ENCODE data around the gene FOLH1. TPM values are rescaled to one million over a fixed set of nuclear protein-coding genes. Genes with fewer than 3 reads are reported as not detected.
"Not testable (repeated sequence)": the region's sequence is repeated elsewhere in the genome, so short reads cannot be mapped to it uniquely, and the experiment has no call there.

The FOLH1 gene
- total RNA-seq, result 17.9 TPM

GRCh38 chr11:49208006-49208721 lies at the start of gene FOLH1:
Gene FOLH1 (minus strand): TSS chr11:49208602. CDS start chr11:49208409, 193 bp downstream.
- DNase-seq (ENCODE audit: low spot score) (peak; percentile 72), ATAC-seq (peak; percentile 84)

DNA sequence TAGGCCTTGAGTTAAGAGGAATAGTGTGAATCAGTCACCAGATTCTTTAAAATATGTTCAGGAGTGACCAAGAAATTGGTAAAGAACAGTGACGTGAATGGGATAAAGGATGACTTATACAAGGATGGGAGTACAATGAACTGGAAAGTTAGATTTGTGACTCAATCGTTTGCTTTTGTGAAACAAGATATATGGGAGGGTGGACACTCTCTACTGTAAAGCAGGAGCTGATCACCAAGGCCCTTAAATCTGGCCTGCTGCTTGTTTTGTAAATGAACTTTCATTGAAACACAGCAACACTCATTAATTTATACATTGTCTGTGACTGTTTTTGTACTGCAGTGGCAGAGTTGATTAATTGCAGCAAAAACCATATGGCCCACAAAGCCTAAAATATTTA lies 46.7 kb upstream of the FOLH1 start:
- not testable (repeated sequence) for DNase-seq (ENCODE audit: low spot score); ATAC-seq

GRCh38 chr11:49251212-49251611 lies 42.8 kb upstream of the FOLH1 start:
- not testable (repeated sequence) for ATAC-seq; DNase-seq (ENCODE audit: low spot score)

GRCh38 chr11:49250398-49251115 lies 42.2 kb upstream of the FOLH1 start:
- not testable (repeated sequence) for ATAC-seq; DNase-seq (ENCODE audit: low spot score)

DNA sequence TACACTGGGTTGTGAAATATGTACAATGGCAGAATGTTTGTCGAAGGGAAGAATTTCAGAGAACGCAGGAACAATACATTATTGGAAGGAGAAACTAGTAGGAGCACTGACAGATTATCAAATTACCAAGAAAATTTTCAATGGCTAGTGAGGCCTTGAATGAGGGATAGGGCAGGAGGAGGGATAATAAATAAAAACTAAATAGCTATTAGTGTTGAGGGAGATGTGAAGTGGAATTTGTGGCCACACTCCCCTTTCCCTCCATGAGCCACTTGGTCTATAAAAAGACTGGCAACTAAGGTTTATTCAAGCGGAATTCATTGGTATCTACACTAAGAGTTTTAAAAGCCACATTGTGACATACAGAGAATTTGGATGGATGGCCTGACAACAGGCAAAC lies 41.0 kb upstream of the FOLH1 start:
- not testable (repeated sequence) for DNase-seq (ENCODE audit: low spot score); ATAC-seq

- not testable (repeated sequence) for DNase-seq (ENCODE audit: low spot score)
- peak; percentile 41 for ATAC-seq
These were observed 25.3 kb upstream of the FOLH1 start for GRCh38 chr11:49233685-49234084.

GRCh38 chr11:49233019-49233418 lies 24.6 kb upstream of the FOLH1 start:
- not testable (repeated sequence) for DNase-seq (ENCODE audit: low spot score); ATAC-seq

- ATAC-seq, result peak; percentile 30
- DNase-seq (ENCODE audit: low spot score), result not testable (repeated sequence)
These were observed 23.3 kb upstream of the FOLH1 start for GRCh38 chr11:49231725-49232124.

- DNase-seq (ENCODE audit: low spot score), result not testable (repeated sequence)
- peak; percentile 37 for ATAC-seq
These were observed 22.1 kb upstream of the FOLH1 start for GRCh38 chr11:49230534-49230933.

GRCh38 chr11:49230001-49230400 lies 21.6 kb upstream of the FOLH1 start:
- not testable (repeated sequence) for DNase-seq (ENCODE audit: low spot score); ATAC-seq

DNA sequence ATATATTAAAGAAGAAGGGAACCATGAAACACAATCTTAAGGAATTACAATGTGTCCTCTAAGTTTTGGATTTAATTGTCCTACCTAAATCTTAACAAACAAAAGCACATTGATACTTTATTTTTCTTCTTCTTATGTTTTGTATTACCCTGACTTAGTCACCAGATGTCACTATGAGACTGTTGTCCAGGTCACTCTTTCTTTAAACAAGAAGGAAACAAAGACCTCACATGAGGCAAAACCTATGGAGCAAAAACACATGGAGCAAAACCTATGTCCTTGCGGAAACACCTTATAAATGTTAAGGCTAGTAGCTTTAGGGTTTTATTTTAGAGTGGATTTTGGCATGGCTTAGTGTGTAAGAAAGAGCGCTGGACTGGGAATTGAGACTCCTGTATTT lies 20.7 kb upstream of the FOLH1 start:
- peak; percentile 92 for ATAC-seq
- not testable (repeated sequence) for DNase-seq (ENCODE audit: low spot score)

DNA sequence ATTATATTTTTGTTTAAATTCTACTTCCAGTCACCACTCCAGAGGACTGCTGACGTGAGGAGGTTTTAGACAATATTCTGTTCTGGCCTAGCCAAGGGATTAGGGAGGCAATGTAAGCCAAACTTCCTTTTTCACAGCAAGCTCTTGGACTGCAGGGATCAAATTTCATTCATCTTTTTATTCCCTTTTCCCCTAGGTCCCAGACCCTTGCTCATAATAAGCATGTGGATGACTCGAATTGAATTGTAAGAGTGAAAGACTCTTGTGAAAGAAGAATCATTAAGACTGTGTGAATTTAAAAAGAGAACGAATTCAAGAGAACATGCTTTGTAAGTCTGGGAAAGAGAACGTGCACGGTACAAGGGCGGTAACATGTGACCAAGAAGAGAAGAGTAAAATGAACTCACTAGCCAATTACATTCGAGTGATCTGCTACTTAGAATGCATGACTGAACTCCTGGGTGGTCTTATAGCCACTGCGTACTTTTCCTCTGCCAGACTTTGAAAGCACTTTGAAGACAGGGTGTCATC lies 16.9 kb upstream of the FOLH1 start:
- not testable (repeated sequence) for ATAC-seq; DNase-seq (ENCODE audit: low spot score)

DNA sequence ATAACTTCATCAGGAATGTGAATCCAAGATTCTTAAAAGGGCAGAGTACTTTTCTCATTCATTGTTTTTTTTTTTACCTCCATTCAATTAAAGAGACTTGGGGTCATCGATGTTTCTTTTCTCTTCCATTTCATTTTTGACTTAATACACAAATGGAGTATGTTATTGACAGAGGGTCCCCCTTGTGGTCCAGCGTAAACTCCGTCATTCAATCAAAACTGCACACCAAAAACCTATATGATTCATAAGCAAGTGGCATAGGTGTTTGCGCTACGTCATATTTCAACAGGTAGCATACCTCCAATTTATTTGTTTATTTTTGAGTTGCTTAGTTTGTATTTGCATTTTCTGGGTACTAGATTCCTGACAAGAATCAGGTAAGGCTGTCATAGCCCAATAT lies 12.7 kb upstream of the FOLH1 start:
- no peak for ATAC-seq
- DNase-seq (ENCODE audit: low spot score), result no peak

DNA sequence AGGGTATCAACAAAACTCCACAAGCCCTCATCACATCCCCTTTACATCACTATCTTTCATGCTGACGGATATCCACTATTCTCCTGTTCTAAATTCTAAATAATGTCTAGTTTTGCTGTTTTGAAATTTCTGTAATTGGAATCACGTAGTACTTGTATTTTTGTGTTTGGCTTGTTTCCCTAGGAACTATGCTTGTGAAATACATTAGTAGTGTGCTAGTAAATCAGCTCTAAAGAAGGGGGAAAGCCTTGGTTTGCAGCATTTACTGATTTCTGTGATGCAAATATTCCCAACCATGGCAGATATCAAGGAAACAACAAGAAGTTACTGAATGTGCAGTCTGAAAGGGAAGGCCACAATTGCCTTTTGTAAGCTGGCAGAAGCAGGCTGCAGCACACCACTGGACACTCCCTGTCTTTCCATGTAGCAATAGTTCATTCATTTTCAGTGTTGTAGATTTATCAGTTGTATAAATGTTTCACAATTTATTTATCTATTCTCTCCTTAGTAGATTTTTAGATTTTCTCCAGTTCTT lies 4.7 kb upstream of the FOLH1 start:
- no peak for ATAC-seq
- DNase-seq (ENCODE audit: low spot score), result no peak

DNA sequence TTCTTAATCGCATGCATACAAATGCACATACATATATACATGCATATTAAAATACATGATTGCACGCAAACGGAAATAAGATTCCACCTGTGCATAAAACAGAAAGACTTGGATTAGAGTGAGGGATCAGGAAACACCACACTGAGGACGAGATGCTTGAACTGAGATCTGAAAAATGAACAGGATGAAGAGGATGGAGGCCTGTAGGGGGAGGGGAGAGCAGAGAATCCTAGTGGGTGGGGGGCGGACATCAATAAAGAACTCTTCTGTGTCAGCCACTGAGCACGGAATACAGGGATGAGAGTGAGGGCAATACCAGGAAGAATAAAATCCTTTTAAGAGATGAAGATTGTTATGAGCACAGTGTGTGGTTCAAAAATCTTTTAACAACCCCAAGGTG lies 1.4 kb downstream of the FOLH1 start:
- not testable (repeated sequence) for DNase-seq (ENCODE audit: low spot score); ATAC-seq

DNA sequence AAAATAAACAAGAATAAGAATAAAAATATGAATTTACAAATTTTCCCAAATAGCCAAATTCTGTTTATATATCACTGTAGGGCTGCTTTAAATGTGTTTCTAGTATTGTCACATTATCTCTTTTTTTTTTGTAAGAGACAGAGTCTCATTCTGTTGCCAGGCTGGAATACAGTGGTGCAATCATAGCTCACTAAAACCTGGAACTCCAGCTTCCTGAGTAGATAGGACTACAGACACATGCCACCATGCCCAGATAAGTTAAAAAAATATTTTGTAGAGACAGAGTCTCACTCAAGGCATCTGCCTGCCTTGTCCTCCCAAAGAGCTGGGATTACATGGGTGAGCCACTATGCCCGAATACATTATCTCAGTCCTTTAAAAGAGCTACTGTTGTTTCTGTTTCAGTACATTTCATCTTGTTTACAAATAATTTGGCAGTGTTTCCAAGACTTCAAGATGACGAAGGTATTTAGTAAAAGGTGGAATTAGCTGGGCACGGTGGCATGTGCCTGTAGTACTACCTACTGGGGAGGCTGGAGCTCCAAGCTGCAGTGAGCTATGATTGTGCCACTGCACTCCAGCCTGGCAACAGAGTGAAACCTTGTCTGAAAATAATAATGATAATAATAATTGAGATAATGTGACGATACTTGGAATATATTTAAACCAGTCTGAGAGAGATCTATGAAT lies 6.0 kb downstream of the FOLH1 start:
- DNase-seq (ENCODE audit: low spot score), result no peak
- peak; percentile 84 for ATAC-seq

DNA sequence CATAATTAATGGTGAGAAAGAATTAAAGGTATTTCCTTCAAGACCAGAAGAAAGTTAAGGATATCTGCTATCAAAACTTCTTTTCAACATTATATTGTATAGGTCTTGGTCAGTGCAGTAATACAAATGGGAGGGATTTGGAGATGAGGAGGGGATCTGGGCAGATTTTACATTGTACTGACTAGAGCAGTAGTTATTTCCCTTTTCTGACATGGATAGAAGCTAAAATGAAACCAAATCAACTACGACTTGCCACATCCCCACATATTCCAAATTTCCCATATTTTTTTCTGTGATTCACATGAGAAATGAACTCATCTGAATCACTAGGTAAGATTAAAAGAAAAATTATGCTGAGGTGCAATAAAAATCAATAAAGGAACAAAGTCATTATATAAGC lies 11.6 kb downstream of the FOLH1 start:
- ATAC-seq, result peak; percentile 73
- DNase-seq (ENCODE audit: low spot score), result not testable (repeated sequence)

DNA sequence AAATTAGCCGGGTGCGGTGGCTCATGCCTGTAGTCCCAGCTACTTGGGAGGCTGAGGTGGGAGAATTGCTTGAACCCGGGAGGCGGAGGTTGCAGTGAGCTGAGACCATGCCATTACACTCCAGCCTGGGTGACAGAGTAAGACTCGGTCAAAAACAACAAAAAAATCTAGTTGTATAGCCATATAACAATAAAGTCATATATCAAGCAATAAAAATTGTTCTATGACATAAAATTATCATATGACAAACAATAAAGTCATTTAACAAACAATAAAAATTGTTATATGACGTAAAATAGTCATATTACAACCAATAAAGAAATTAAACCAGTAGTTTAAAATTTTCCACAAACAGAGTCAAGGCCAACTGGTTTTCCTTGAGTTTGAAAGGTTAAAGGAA lies 12.4 kb downstream of the FOLH1 start:
- not testable (repeated sequence) for ATAC-seq

GRCh38 chr11:49190287-49190686 lies 18.1 kb downstream of the FOLH1 start:
- not testable (repeated sequence) for DNase-seq (ENCODE audit: low spot score); ATAC-seq

More for the DNA sequence above, 12.4 kb downstream of the FOLH1 start:
- DNase-seq (ENCODE audit: low spot score), result not testable (repeated sequence)

- ATAC-seq, result peak; percentile 75
- DNase-seq (ENCODE audit: low spot score), result not testable (repeated sequence)
These were observed 22.2 kb downstream of the FOLH1 start for GRCh38 chr11:49186225-49186624.

DNA sequence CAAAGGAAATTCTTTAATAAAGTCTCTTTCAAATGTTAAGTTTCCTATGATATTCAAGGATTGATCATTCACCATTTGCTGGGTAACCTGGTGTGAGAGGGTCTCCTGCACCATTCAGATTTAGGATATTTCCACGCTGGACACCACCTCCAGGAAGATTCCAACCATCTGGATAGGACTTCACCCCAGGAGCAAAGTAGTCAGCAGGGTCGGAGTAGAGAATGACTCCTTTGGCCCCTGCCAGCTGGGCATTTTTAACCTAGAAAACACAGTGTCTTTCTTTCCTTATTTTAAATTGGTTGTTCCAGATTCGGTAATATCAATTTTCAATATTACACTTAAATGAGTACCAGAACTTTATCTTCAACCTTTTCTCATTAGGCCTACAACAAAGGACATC lies 22.8 kb downstream of the FOLH1 start:
- ATAC-seq, result peak; percentile 45
- not testable (repeated sequence) for DNase-seq (ENCODE audit: low spot score)

Data from left lobe of liver (tissue), 2 donors.